CD4-positive, alpha-beta T cell (primary cell): Measurements from ENCODE around the gene DLGAP5. TPM values are rescaled to one million over a fixed set of nuclear protein-coding genes. Genes with fewer than 3 reads are reported as not detected.

Experiments
- ATAC-seq: fragments of 200-7000 bp; cut with Tn5 transposase; one replicate; pipeline ENCODE4 v1.10.0; 2022; ENCODE audit warnings: mild to moderate bottlenecking; ENCODE audit not compliant: poor library complexity
- CTCF ChIA-PET: fragments of 350-600 bp; sonication (Branson Sonifier 250); formaldehyde crosslinking; loops from one replicate; lab custom pipeline; 2021; ENCODE audit warnings: antibody characterized with exemption, inconsistent platforms; lab: Charles Lee
- POLR2A ChIA-PET: fragments of 350-600 bp; sonication (Branson Sonifier 250); formaldehyde crosslinking; loops from one replicate; lab custom pipeline; 2021; ENCODE audit warnings: antibody characterized with exemption, inconsistent platforms; lab: Charles Lee
- DNase-seq, 14 experiments: peaks; one replicate each; pipeline ENCODE4 v3.0.0-alpha.2; 2013 to 2020; ENCODE audit warnings: mixed read lengths in 2 of 14
- H3K27ac ChIP-seq, 2 donors: one replicate each; pipeline versions ENCODE4 v1.5.1 to v1.7.0; 2013; ENCODE audit warnings: low read length in 2 of 2, low read depth in 1 of 2, mild to moderate bottlenecking in 1 of 2
- H3K27me3 ChIP-seq, 2 experiments: 1 replicate in 1 of 2; 2 replicates in 1 of 2; pipeline versions ENCODE4 v1.6.1 to v1.7.0; 2013; ENCODE audit warnings: low read length in 2 of 2, control low read depth in 1 of 2, mild to moderate bottlenecking in 1 of 2, moderate library complexity in 1 of 2; ENCODE audit not compliant: insufficient read depth in 2 of 2, control insufficient read depth in 1 of 2
- H3K36me3 ChIP-seq: one replicate; pipeline ENCODE4 v1.6.1; 2013; ENCODE audit warnings: low read length, control low read depth; ENCODE audit not compliant: insufficient read depth
- H3K4me1 ChIP-seq: one replicate; pipeline ENCODE4 v1.6.1; 2013; ENCODE audit warnings: low read length, control low read depth; ENCODE audit not compliant: insufficient read depth
- H3K4me3 ChIP-seq: one replicate; pipeline ENCODE4 v1.5.1; 2013; ENCODE audit warnings: mild to moderate bottlenecking, low read length, moderate library complexity
- H3K9me3 ChIP-seq, 2 experiments: 1 replicate in 1 of 2; 2 replicates in 1 of 2; pipeline versions ENCODE4 v1.6.1 to v1.7.0; 2013; ENCODE audit warnings: low read length in 2 of 2, mild to moderate bottlenecking in 2 of 2, control low read depth in 1 of 2, moderate library complexity in 1 of 2; ENCODE audit not compliant: control insufficient read depth in 1 of 2, insufficient read depth in 1 of 2
- H3K27ac Mint-ChIP-seq: one replicate; pipeline ENCODE4 v1.8.0; 2020; ENCODE audit warnings: mixed read lengths
- H3K27me3 Mint-ChIP-seq: one replicate; pipeline ENCODE4 v1.8.0; 2021; ENCODE audit warnings: mixed read lengths
- H3K36me3 Mint-ChIP-seq: one replicate; pipeline ENCODE4 v1.8.0; 2021; ENCODE audit warnings: low read depth, mixed read lengths
- H3K4me1 Mint-ChIP-seq: one replicate; pipeline ENCODE4 v1.8.0; 2021; ENCODE audit warnings: low read depth, mixed read lengths
- H3K4me3 Mint-ChIP-seq: one replicate; pipeline ENCODE4 v1.8.0; 2020; ENCODE audit warnings: mild to moderate bottlenecking, mixed read lengths
- H3K9me3 Mint-ChIP-seq: one replicate; pipeline ENCODE4 v1.8.0; 2020; ENCODE audit warnings: mixed read lengths
- CTCF ChIP-seq: fragments of 200-600 bp; IDR thresholded peaks from one replicate; pipeline ENCODE4 v1.8.0; 2022; ENCODE audit warnings: antibody characterized with exemption, mild to moderate bottlenecking
- intact Hi-C, 2 experiments: fragments of 100-400 bp; cut with DNase I in 1 of 2; cut with micrococcal nuclease in 1 of 2; formaldehyde crosslinking; loops; one replicate each; pipeline versions ENCODE4 v1.15.1 to v1.9.0; 2023 to 2025; cut with DNase I, micrococcal nuclease
- total RNA-seq, 174 experiments: library from RNA in 2 of 174; stranded (reverse) in 2 of 174; gene quantifications; one replicate each; pipeline ENCODE4 v1.2.3 and lab custom pipeline; 2021 to 2026

DLGAP5 gene
- total RNA-seq, 2 experiments from 2014 or later, result 0.25 TPM; not detected in 1

- ChIA-PET CTCF (no interaction called here), POLR2A (no interaction called here)
- Mint-ChIP-seq H3K36me3 (no peaks in the 10 kb centered on the region), H3K9me3 (no peaks in the 10 kb centered on the region), H3K4me1 (peaks cover 12% of the 10 kb centered on the region), H3K27me3 (no peaks in the 10 kb centered on the region), H3K27ac (no peak overlapping the region), H3K4me3 (no peak overlapping the region)
- no peak overlapping the region for H3K4me3 ChIP-seq
- TF ChIP-seq CTCF, result no peak
- no peak for DNase-seq
- H3K36me3 ChIP-seq, result no peaks in the 10 kb centered on the region
- H3K27me3 ChIP-seq, result no peaks in the 10 kb centered on the region
- peaks cover 23% of the 10 kb centered on the region for H3K4me1 ChIP-seq
- ATAC-seq, result no peak
- intact Hi-C loops, result no loop called here
- no peak overlapping the region for H3K27ac ChIP-seq
- H3K9me3 ChIP-seq, result no peaks in the 10 kb centered on the region
These were observed 80.2 kb downstream of the DLGAP5 start for GRCh38 chr14:55111122-55111708.

GRCh38 chr14:55109836-55110235 lies 81.5 kb downstream of the DLGAP5 start:
- ATAC-seq, result no peak
- Mint-ChIP-seq H3K27ac (no peak overlapping the region), H3K27me3 (no peaks in the 10 kb centered on the region), H3K9me3 (peaks cover 2% of the 10 kb centered on the region), H3K4me1 (peaks cover 15% of the 10 kb centered on the region), H3K4me3 (no peak overlapping the region), H3K36me3 (no peaks in the 10 kb centered on the region)
- intact Hi-C loops, result no loop called here
- H3K4me3 ChIP-seq, result no peak overlapping the region
- no peaks in the 10 kb centered on the region for H3K36me3 ChIP-seq
- ChIA-PET POLR2A (no interaction called here), CTCF (interaction anchor here (0.7 to 1.0 kb wide), 3 partner anchors 20 to 628 kb away, joined by 4 to 5 read pairs (median 4); no protein-coding TSS in a partner anchor)
- no peak for TF ChIP-seq CTCF
- H3K4me1 ChIP-seq, result peaks cover 30% of the 10 kb centered on the region
- DNase-seq, result no peak
- H3K27ac ChIP-seq, result no peak overlapping the region
- no peaks in the 10 kb centered on the region for H3K27me3 ChIP-seq
- H3K9me3 ChIP-seq, result no peaks in the 10 kb centered on the region

GRCh38 chr14:55107766-55108554 lies 83.4 kb downstream of the DLGAP5 start:
- no peak for TF ChIP-seq CTCF
- peaks cover 49% of the 10 kb centered on the region for H3K4me1 ChIP-seq
- no peaks in the 10 kb centered on the region for H3K27me3 Mint-ChIP-seq
- no peak overlapping the region for H3K4me3 Mint-ChIP-seq
- no peaks in the 10 kb centered on the region for H3K36me3 Mint-ChIP-seq
- no peaks in the 10 kb centered on the region for H3K9me3 ChIP-seq
- no peaks in the 10 kb centered on the region for H3K27me3 ChIP-seq
- H3K27ac ChIP-seq, result peak overlapping the region in 1 of 2 donors; percentile 78
- peak overlapping the region; percentile 79 for H3K27ac Mint-ChIP-seq
- CTCF ChIA-PET, result interaction anchor here (0.9 to 1.3 kb wide), 2 partner anchors 9 to 81 kb away, joined by 3 read pairs; no protein-coding TSS in a partner anchor
- H3K4me1 Mint-ChIP-seq, result peaks cover 32% of the 10 kb centered on the region
- intact Hi-C loops, result no loop called here
- H3K36me3 ChIP-seq, result no peaks in the 10 kb centered on the region
- POLR2A ChIA-PET, result no interaction called here
- no peak overlapping the region for H3K4me3 ChIP-seq
- DNase-seq (peak in 11 of 14 experiments; percentile 16 to 85 (median 30)), ATAC-seq (peak; percentile 69)
- H3K9me3 Mint-ChIP-seq, result peaks cover 5% of the 10 kb centered on the region
